MM.1S (cell line): ENCODE data around the gene TRIM15.

ENCODE experiments used
- EZH2phosphoT487 ChIP-seq: fragments of 300-600 bp; sonication (generic); IDR thresholded peaks from 2 replicates; pipeline ENCODE4 v1.6.1; 2018; ENCODE audit warnings: antibody characterized with exemption, low read length
- TF ChIP-seq, protein P1 (sequence below): fragments of 300-600 bp; sonication (generic); IDR thresholded peaks from 2 replicates; pipeline ENCODE4 v1.5.1; 2016; ENCODE audit warnings: antibody characterized with exemption, low read length, mixed read lengths

DNA sequence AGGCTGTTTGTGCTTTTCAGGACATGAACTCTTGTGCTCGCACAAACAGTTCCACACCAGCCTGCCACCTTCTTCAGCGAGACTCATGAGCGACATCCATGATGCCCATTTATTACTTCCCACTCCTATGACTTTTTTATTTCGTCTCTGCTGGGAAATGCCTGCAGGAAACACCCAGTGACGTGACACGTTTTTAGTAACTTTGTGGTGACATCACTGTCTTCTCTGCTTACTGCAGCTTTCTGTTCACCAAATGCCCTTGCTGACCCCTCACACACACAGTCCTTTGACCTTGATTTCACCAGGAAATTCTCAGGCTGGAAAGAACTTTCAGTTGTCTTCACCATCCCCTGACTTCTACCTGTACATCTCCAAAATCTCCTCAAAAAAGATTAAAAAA lies 18.5 kb upstream of the TRIM15 start:
- TF ChIP-seq, protein P1, sequence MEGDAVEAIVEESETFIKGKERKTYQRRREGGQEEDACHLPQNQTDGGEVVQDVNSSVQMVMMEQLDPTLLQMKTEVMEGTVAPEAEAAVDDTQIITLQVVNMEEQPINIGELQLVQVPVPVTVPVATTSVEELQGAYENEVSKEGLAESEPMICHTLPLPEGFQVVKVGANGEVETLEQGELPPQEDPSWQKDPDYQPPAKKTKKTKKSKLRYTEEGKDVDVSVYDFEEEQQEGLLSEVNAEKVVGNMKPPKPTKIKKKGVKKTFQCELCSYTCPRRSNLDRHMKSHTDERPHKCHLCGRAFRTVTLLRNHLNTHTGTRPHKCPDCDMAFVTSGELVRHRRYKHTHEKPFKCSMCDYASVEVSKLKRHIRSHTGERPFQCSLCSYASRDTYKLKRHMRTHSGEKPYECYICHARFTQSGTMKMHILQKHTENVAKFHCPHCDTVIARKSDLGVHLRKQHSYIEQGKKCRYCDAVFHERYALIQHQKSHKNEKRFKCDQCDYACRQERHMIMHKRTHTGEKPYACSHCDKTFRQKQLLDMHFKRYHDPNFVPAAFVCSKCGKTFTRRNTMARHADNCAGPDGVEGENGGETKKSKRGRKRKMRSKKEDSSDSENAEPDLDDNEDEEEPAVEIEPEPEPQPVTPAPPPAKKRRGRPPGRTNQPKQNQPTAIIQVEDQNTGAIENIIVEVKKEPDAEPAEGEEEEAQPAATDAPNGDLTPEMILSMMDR = no peak
- TF ChIP-seq EZH2phosphoT487 = no peak
